ENCODE measurements around the gene RACGAP1. TPM values are rescaled to one million over a fixed set of nuclear protein-coding genes. Genes with fewer than 3 reads are reported as not detected.

Gene RACGAP1
- total RNA-seq, 1 experiment from 2014 or later, result 147 TPM

- DNase-seq (ENCODE audit: low read depth, low spot score) (no peak), ATAC-seq (no peak)
- ChIA-PET POLR2A (no interaction called here), CTCF (interaction anchor here (0.6 to 0.7 kb wide), 2 partner anchors 27 to 106 kb away, joined by 5 to 8 read pairs; no protein-coding TSS in a partner anchor)
- Histone ChIP-seq H3K4me3 (ENCODE audit: low read depth in 2 of 2, low read length in 2 of 2) (no peak overlapping the region), H3K4me1 (ENCODE audit: control insufficient read depth, insufficient read depth, low read length) (peaks cover 4% of the 10 kb centered on the region), H3K27ac (ENCODE audit: low read length) (no peak overlapping the region), H3K9me3 (ENCODE audit: control insufficient read depth, insufficient read depth, low read depth, low read length) (no peaks in the 10 kb centered on the region), H3K36me3 (ENCODE audit: control insufficient read depth, insufficient read depth, low read length) (no peaks in the 10 kb centered on the region), H3K27me3 (ENCODE audit: control insufficient read depth, insufficient read depth, low read length) (no peaks in the 10 kb centered on the region)
- TF ChIP-seq POLR2AphosphoS5 (IDR thresholded peaks at IDR 0.05; ENCODE audit: low read depth, low read length), result no peak
- no peak for TF ChIP-seq REST (IDR thresholded peaks at IDR 0.05; ENCODE audit: insufficient read depth in 1 of 2, low read depth in 2 of 2, low read length in 1 of 2)
- no peak for TF ChIP-seq TCF7L2 (IDR thresholded peaks at IDR 0.05; ENCODE audit: low read depth, low read length)
- no peak for TF ChIP-seq SIN3A (IDR thresholded peaks at IDR 0.05; ENCODE audit: borderline replicate concordance, insufficient read depth, low read depth, low read length)
- TF ChIP-seq CTCF (IDR thresholded peaks at IDR 0.05), result no peak
- in situ Hi-C loops (cut with HindIII; ENCODE audit: low pct_unique_long_range_greater_than_20kb, low sequenced_read_pairs) (no loop called here), intact Hi-C loops (cut with micrococcal nuclease; ENCODE audit: unreplicated experiment) (no loop called here)
- BruUV-seq (replicated peaks), result no TSS peak
These were observed 45.5 kb downstream of the RACGAP1 start for GRCh38 chr12:49979791-49980190.

DNA sequence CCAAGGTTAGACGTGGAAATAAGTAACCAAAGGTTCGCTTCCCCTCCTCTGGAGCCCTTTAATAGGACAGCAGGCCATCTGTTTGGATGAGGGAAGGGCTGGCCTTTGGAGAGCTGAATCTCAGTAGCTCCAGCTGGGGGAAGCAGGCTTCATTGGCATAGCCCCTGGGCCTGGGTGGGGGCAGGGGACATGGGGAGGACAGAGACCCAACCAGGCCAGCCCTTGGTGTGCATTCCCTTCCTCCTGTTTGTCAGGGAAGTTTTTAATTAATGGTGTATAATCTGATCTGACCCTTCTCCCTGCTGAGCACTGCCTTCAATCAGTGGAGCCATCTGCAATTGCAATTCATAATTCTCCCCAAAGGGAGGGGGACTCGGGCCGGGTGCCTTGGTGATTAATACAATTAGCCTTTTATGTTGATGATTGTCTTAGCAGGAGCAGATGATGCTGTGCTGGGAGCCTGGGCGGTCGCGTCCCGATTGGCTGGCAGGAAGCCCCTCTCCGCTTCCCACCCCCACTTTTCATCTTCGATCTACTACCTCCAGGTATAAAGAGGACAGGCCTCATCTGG lies 46.2 kb downstream of the RACGAP1 start:
- POLR2A ChIA-PET, result no interaction called here
- in situ Hi-C loops (cut with HindIII; ENCODE audit: low pct_unique_long_range_greater_than_20kb, low sequenced_read_pairs), result no loop called here

More for the DNA sequence above, 46.2 kb downstream of the RACGAP1 start:
- ATAC-seq (no peak), DNase-seq (ENCODE audit: low read depth, low spot score) (no peak)
- no peak overlapping the region for H3K27ac ChIP-seq (ENCODE audit: low read length)
- intact Hi-C loops (cut with micrococcal nuclease; ENCODE audit: unreplicated experiment), result no loop called here
- H3K36me3 ChIP-seq (ENCODE audit: control insufficient read depth, insufficient read depth, low read length), result no peaks in the 10 kb centered on the region
- no peak overlapping the region for H3K4me3 ChIP-seq (ENCODE audit: low read depth in 2 of 2, low read length in 2 of 2)
- no peaks in the 10 kb centered on the region for H3K27me3 ChIP-seq (ENCODE audit: control insufficient read depth, insufficient read depth, low read length)
- BruUV-seq (replicated peaks), result no TSS peak
- CTCF ChIA-PET, result no interaction called here
- H3K9me3 ChIP-seq (ENCODE audit: control insufficient read depth, insufficient read depth, low read depth, low read length), result no peaks in the 10 kb centered on the region
- peaks cover 4% of the 10 kb centered on the region; the same call in 1 of the 2 replicates for H3K4me1 ChIP-seq (ENCODE audit: control insufficient read depth, insufficient read depth, low read length)
- TF ChIP-seq CTCF (IDR thresholded peaks at IDR 0.05) (no peak), REST (IDR thresholded peaks at IDR 0.05; ENCODE audit: insufficient read depth in 1 of 2, low read depth in 2 of 2, low read length in 1 of 2) (no peak), TCF7L2 (IDR thresholded peaks at IDR 0.05; ENCODE audit: low read depth, low read length) (no peak), POLR2AphosphoS5 (IDR thresholded peaks at IDR 0.05; ENCODE audit: low read depth, low read length) (no peak), SIN3A (IDR thresholded peaks at IDR 0.05; ENCODE audit: borderline replicate concordance, insufficient read depth, low read depth, low read length) (no peak)
